ENCODE measurements around the gene AP1M1.

DNA sequence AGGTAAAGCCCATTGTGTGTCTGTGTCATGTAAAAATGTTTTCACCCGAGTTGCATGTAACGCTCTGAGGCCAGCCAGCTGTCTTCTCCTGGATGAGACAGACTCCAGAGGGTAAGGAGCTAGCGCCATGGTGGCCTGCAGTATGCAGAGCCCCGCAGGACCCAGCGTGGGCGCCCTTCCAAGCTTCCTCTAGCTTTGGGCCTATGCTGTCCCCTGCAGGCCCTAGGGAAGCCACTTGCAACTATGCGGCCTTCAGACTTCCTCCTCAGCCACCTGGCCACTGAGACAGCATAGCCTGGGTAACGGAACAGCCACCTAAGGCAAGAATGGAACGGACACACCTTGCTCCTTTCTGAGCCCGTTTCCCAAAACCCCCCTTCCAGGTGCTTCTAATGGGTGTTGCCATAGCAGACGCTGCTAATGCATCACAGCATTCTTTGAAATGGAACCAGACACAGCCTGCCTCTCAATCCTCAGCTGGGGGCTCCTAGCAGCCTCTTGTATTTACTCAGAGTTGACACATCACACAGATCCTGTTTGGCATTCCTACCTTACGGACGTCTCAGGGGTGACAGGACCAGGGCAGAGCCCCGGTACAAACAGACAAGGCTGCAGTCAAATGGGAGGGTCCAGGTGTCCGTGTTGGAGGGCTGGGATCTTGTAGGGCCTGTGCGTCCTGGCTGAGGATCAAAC, 6.3 kb upstream of the AP1M1 start:
- TF ChIP-seq, protein P1, sequence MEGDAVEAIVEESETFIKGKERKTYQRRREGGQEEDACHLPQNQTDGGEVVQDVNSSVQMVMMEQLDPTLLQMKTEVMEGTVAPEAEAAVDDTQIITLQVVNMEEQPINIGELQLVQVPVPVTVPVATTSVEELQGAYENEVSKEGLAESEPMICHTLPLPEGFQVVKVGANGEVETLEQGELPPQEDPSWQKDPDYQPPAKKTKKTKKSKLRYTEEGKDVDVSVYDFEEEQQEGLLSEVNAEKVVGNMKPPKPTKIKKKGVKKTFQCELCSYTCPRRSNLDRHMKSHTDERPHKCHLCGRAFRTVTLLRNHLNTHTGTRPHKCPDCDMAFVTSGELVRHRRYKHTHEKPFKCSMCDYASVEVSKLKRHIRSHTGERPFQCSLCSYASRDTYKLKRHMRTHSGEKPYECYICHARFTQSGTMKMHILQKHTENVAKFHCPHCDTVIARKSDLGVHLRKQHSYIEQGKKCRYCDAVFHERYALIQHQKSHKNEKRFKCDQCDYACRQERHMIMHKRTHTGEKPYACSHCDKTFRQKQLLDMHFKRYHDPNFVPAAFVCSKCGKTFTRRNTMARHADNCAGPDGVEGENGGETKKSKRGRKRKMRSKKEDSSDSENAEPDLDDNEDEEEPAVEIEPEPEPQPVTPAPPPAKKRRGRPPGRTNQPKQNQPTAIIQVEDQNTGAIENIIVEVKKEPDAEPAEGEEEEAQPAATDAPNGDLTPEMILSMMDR (IDR thresholded peaks at IDR 0.05): no peak
- TF ChIP-seq POLR2A (IDR thresholded peaks at IDR 0.05) (no peak), POLR2AphosphoS5 (IDR thresholded peaks at IDR 0.05) (no peak)
